ENCODE measurements around the gene SYCE1L.
"Not testable (repeated sequence)": the region's sequence is repeated elsewhere in the genome, so short reads cannot be mapped to it uniquely, and the experiment has no call there.

SYCE1L gene

GRCh38 chr16:77199211-77199610 is at the start of gene SYCE1L:
Gene SYCE1L, plus strand, starts transcription at chr16:77199408. Its CDS starts 44 bp downstream, at chr16:77199452.
- DNase-seq (ENCODE audit: low read depth in 2 of 2, low spot score in 1 of 2): no peak

GRCh38 chr16:77157346-77158058 is 41.7 kb upstream of the SYCE1L start:
- no peak for DNase-seq (ENCODE audit: low read depth in 2 of 2, low spot score in 1 of 2)

GRCh38 chr16:77158293-77158692 is 40.9 kb upstream of the SYCE1L start:
- no peak for DNase-seq (ENCODE audit: low read depth in 2 of 2, low spot score in 1 of 2)

GRCh38 chr16:77165006-77165405 is 34.2 kb upstream of the SYCE1L start:
- DNase-seq (ENCODE audit: low read depth in 2 of 2, low spot score in 1 of 2): no peak

- DNase-seq (ENCODE audit: low read depth in 2 of 2, low spot score in 1 of 2): not testable (repeated sequence)
Observed at GRCh38 chr16:77165536-77166236, 33.5 kb upstream of the SYCE1L start.

- no peak for DNase-seq (ENCODE audit: low read depth in 2 of 2, low spot score in 1 of 2)
Observed at GRCh38 chr16:77166726-77167125, 32.5 kb upstream of the SYCE1L start.

GRCh38 chr16:77168901-77169300 is 30.3 kb upstream of the SYCE1L start:
- no peak for DNase-seq (ENCODE audit: low read depth in 2 of 2, low spot score in 1 of 2)

- no peak for DNase-seq (ENCODE audit: low read depth in 2 of 2, low spot score in 1 of 2)
Observed at GRCh38 chr16:77169650-77170236, 29.5 kb upstream of the SYCE1L start.

- DNase-seq (ENCODE audit: low read depth in 2 of 2, low spot score in 1 of 2): no peak
Observed at GRCh38 chr16:77170805-77171204, 28.4 kb upstream of the SYCE1L start.

GRCh38 chr16:77171745-77172635 is 27.2 kb upstream of the SYCE1L start:
- no peak for DNase-seq (ENCODE audit: low read depth in 2 of 2, low spot score in 1 of 2)

- DNase-seq (ENCODE audit: low read depth in 2 of 2, low spot score in 1 of 2): no peak
Observed at GRCh38 chr16:77172951-77173350, 26.3 kb upstream of the SYCE1L start.

GRCh38 chr16:77183137-77183536 is 16.1 kb upstream of the SYCE1L start:
- no peak for DNase-seq (ENCODE audit: low read depth in 2 of 2, low spot score in 1 of 2)

- not testable (repeated sequence) for DNase-seq (ENCODE audit: low read depth in 2 of 2, low spot score in 1 of 2)
Observed at GRCh38 chr16:77186298-77186697, 12.9 kb upstream of the SYCE1L start.

GRCh38 chr16:77190190-77190477 is 9.1 kb upstream of the SYCE1L start:
- DNase-seq (ENCODE audit: low read depth in 2 of 2, low spot score in 1 of 2): no peak

- DNase-seq (ENCODE audit: low read depth in 2 of 2, low spot score in 1 of 2): peak; percentile 79 to 89
Observed at GRCh38 chr16:77190478-77191258, 8.5 kb upstream of the SYCE1L start, which contains the start of gene MON1B. Gene MON1B, plus strand, starts transcription at chr16:77191190. Its CDS starts 296 bp downstream, at chr16:77191486.

- DNase-seq (ENCODE audit: low read depth in 2 of 2, low spot score in 1 of 2): peak in 1 of 2 donors; percentile 17
Observed at GRCh38 chr16:77191259-77191969, 7.8 kb upstream of the SYCE1L start.

GRCh38 chr16:77193377-77193776 is 5.8 kb upstream of the SYCE1L start:
- no peak for DNase-seq (ENCODE audit: low read depth in 2 of 2, low spot score in 1 of 2)

GRCh38 chr16:77194295-77195231 is 4.6 kb upstream of the SYCE1L start:
- no peak for DNase-seq (ENCODE audit: low read depth in 2 of 2, low spot score in 1 of 2)

- DNase-seq (ENCODE audit: low read depth in 2 of 2, low spot score in 1 of 2): no peak
Observed at GRCh38 chr16:77195411-77195810, 3.8 kb upstream of the SYCE1L start.

Data from stimulated activated CD8-positive, alpha-beta memory T cell treated with anti-CD3 and anti-CD28 coated beads, Interleukin-4, amount 100 ng/mL, for 1 hour (primary cell).